ENCODE data around the gene MINPP1. TPM values are rescaled to one million over a fixed set of nuclear protein-coding genes. Genes with fewer than 3 reads are reported as not detected.

Gene MINPP1
- total and polyA plus RNA-seq, 2 of the 4 experiments (the other 2 are of a cell fraction), result 11.7 to 14.4 TPM

DNA sequence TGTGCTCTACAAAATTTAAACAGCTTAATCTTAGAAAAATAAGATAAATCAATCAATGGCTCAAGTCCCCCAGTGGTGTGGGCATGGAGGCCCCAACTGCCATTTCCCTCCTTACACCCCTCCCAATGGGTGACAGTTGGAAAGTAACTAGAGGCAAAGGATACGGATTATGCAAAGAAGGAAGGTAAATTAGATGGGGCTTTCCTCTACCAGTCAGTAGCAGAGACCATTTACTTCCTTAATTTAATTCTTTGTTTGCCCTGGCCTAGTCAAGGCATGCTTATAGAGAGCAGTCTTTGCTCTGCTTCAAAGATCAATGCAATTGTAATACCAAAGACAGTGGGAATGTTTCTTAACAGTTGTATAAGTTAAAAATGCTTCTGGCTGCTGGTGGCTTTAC, 91.7 kb downstream of the MINPP1 start:
- Histone ChIP-seq H3K79me1 (ENCODE audit: low read depth in 1 of 2, low read length in 2 of 2) (no peaks in the 10 kb centered on the region), H3K9ac (ENCODE audit: low read depth, low read length) (no peak overlapping the region), H2BK120ac (ENCODE audit: low read depth, low read length) (no peak overlapping the region), H3K4me2 (ENCODE audit: low read depth, low read length) (no peak overlapping the region), H3K9me3 (ENCODE audit: control insufficient read depth, insufficient read depth, low read length) (0 out of 2 replicates have a peak, but pooled peaks cover 2% of the 10 kb centered on the region), H4K20me1 (ENCODE audit: insufficient read depth, low read length) (no peaks in the 10 kb centered on the region), H2BK5ac (ENCODE audit: low read depth, low read length, poor library complexity, severe bottlenecking) (no peak overlapping the region), H2AFZ (replicated peaks; ENCODE audit: low read length, poor library complexity) (no peak overlapping the region), H3K36me3 (ENCODE audit: control insufficient read depth, insufficient read depth, low read length) (no peaks in the 10 kb centered on the region), H4K91ac (ENCODE audit: insufficient read depth, low read depth, low read length) (no peak overlapping the region), H2AK9ac (replicated peaks; ENCODE audit: low read depth, low read length, poor library complexity) (no peak overlapping the region), H3K27ac (ENCODE audit: insufficient read depth, low read length) (no peak overlapping the region), H3K14ac (replicated peaks; ENCODE audit: low read depth, low read length) (no peak overlapping the region), H2BK15ac (ENCODE audit: low read depth, low read length) (no peak overlapping the region), H4K8ac (ENCODE audit: low read depth in 2 of 2, low read length in 2 of 2) (no peak overlapping the region), H3K4me3 (ENCODE audit: insufficient read depth, low read depth, low read length) (no peak overlapping the region), H3K18ac (ENCODE audit: low read depth, low read length) (no peak overlapping the region), H3K56ac (ENCODE audit: extremely low read depth, insufficient read depth, low read length) (no peak overlapping the region), H3K9me1 (ENCODE audit: insufficient read depth, low read length) (no peaks in the 10 kb centered on the region), H4K5ac (ENCODE audit: low read depth, low read length) (no peak overlapping the region), H2AK5ac (ENCODE audit: low read depth, low read length) (no peak overlapping the region), H3K23ac (ENCODE audit: low read depth, low read length) (no peak overlapping the region), H2BK20ac (ENCODE audit: low read depth, low read length) (no peak overlapping the region), H3K4me1 (ENCODE audit: control insufficient read depth, insufficient read depth, low read length) (peaks cover 3% of the 10 kb centered on the region), H3K27me3 (ENCODE audit: control insufficient read depth, insufficient read depth, low read length) (peaks cover 5% of the 10 kb centered on the region), H3K4ac (ENCODE audit: low read depth, low read length) (no peak overlapping the region)
- BruUV-seq (replicated peaks), result no TSS peak
- intact Hi-C loops (cut with micrococcal nuclease), result no loop called here
- dilution Hi-C loops (cut with HindIII; ENCODE audit: low sequenced_read_pairs, unreplicated experiment), result no loop called here
- POLR2A ChIA-PET (ENCODE audit: unreplicated experiment), result no interaction called here
- ATAC-seq (ENCODE audit: low read depth) (no peak), DNase-seq (no peak)
- CTCF ChIA-PET, result no interaction called here
- no peak for TF ChIP-seq NFE2L2 (IDR thresholded peaks at IDR 0.05; ENCODE audit: low read depth, low read length)
- TF ChIP-seq, protein P1, sequence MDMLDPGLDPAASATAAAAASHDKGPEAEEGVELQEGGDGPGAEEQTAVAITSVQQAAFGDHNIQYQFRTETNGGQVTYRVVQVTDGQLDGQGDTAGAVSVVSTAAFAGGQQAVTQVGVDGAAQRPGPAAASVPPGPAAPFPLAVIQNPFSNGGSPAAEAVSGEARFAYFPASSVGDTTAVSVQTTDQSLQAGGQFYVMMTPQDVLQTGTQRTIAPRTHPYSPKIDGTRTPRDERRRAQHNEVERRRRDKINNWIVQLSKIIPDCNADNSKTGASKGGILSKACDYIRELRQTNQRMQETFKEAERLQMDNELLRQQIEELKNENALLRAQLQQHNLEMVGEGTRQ (IDR thresholded peaks at IDR 0.05; ENCODE audit: low read depth, low read length), result no peak
- TF ChIP-seq CEBPB (IDR thresholded peaks at IDR 0.05; ENCODE audit: low read depth, low read length), result no peak
- TF ChIP-seq, protein P2, sequence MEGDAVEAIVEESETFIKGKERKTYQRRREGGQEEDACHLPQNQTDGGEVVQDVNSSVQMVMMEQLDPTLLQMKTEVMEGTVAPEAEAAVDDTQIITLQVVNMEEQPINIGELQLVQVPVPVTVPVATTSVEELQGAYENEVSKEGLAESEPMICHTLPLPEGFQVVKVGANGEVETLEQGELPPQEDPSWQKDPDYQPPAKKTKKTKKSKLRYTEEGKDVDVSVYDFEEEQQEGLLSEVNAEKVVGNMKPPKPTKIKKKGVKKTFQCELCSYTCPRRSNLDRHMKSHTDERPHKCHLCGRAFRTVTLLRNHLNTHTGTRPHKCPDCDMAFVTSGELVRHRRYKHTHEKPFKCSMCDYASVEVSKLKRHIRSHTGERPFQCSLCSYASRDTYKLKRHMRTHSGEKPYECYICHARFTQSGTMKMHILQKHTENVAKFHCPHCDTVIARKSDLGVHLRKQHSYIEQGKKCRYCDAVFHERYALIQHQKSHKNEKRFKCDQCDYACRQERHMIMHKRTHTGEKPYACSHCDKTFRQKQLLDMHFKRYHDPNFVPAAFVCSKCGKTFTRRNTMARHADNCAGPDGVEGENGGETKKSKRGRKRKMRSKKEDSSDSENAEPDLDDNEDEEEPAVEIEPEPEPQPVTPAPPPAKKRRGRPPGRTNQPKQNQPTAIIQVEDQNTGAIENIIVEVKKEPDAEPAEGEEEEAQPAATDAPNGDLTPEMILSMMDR (conservative IDR thresholded peaks at IDR 0.05; ENCODE audit: low read depth, low read length), result no peak
- TF ChIP-seq, protein P3, sequence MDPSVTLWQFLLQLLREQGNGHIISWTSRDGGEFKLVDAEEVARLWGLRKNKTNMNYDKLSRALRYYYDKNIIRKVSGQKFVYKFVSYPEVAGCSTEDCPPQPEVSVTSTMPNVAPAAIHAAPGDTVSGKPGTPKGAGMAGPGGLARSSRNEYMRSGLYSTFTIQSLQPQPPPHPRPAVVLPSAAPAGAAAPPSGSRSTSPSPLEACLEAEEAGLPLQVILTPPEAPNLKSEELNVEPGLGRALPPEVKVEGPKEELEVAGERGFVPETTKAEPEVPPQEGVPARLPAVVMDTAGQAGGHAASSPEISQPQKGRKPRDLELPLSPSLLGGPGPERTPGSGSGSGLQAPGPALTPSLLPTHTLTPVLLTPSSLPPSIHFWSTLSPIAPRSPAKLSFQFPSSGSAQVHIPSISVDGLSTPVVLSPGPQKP (IDR thresholded peaks at IDR 0.05; ENCODE audit: borderline replicate concordance, low read depth, low read length), result no peak
- WGBS, 2 experiments (ENCODE audit: extremely low coverage in 2 of 2, insufficient read length in 1 of 2), result no CpG with 5 or more reads among the region's 1 CpG
- in situ Hi-C loops (cut with MboI; ENCODE audit: low sequenced_read_pairs), result no loop called here
